D721Med (cell line): Measurements from ENCODE around the gene CDON.

Source experiments
- DNase-seq: peaks from one replicate; pipeline ENCODE4 v3.0.0; 2011; ENCODE audit warnings: low spot score; ENCODE audit not compliant: insufficient read length
- FAIRE-seq: peaks from 2 replicates; lab custom pipeline; 2011; peaks lifted over from hg19 to GRCh38; lab: Jason Lieb, UNC
- CTCF ChIP-seq: IDR thresholded peaks from 2 replicates; pipeline ENCODE4 v1.5.1; 2012; ENCODE audit warnings: mild to moderate bottlenecking, control low read depth; ENCODE audit not compliant: insufficient read depth; ENCODE audit errors: missing control alignments

CDON gene

GRCh38 chr11:126072141-126072741, 9.6 kb upstream of the CDON start:
- DNase-seq: no peak
- TF ChIP-seq CTCF: no peak
- no peak for FAIRE-seq

GRCh38 chr11:126063507-126063852, 814 bp upstream of the CDON start:
- no peak for DNase-seq
- FAIRE-seq: no peak
- TF ChIP-seq CTCF: no peak

GRCh38 chr11:126061707-126062678, 673 bp downstream of the CDON start:
- peak; percentile 69 for TF ChIP-seq CTCF
- FAIRE-seq (peak; percentile 68), DNase-seq (no peak)

GRCh38 chr11:126060757-126061171, 1.9 kb downstream of the CDON start:
- peak; percentile 35 for FAIRE-seq
- DNase-seq: no peak

GRCh38 chr11:126059238-126059781, 3.4 kb downstream of the CDON start:
- DNase-seq: no peak
- no peak for TF ChIP-seq CTCF
- FAIRE-seq: peak; percentile 32

More at GRCh38 chr11:126060757-126061171, 1.9 kb downstream of the CDON start:
- no peak for TF ChIP-seq CTCF

- no peak for TF ChIP-seq CTCF
- DNase-seq (no peak), FAIRE-seq (no peak)
Observed at GRCh38 chr11:126058105-126058874, 4.4 kb downstream of the CDON start.
